HUES48 (cell line): Measurements from ENCODE around the gene PICK1.
"Not testable (repeated sequence)": the region's sequence is repeated elsewhere in the genome, so short reads cannot be mapped to it uniquely, and the experiment has no call there.

Source experiments
- H3K27ac ChIP-seq: one replicate; pipeline ENCODE4 v1.7.0; 2013; ENCODE audit warnings: low read depth, low read length, inconsistent platforms
- H3K27me3 ChIP-seq: 2 replicates; pipeline ENCODE4 v1.6.1; 2013; ENCODE audit warnings: mild to moderate bottlenecking, low read length; ENCODE audit not compliant: control insufficient read depth, insufficient read depth
- H3K36me3 ChIP-seq: 2 replicates; pipeline ENCODE4 v1.6.1; 2013; ENCODE audit warnings: low read length; ENCODE audit not compliant: control insufficient read depth, insufficient read depth
- H3K4me1 ChIP-seq: 2 replicates; pipeline ENCODE4 v1.6.1; 2013; ENCODE audit warnings: mild to moderate bottlenecking, low read length; ENCODE audit not compliant: control insufficient read depth, insufficient read depth
- H3K4me3 ChIP-seq: 2 replicates; pipeline ENCODE4 v1.5.1; 2013; ENCODE audit warnings: mild to moderate bottlenecking, low read depth, low read length
- H3K9ac ChIP-seq: 2 replicates; pipeline ENCODE4 v1.6.1; 2013; ENCODE audit warnings: mild to moderate bottlenecking, low read depth, low read length, moderate library complexity
- H3K9me3 ChIP-seq: 2 replicates; pipeline ENCODE4 v1.6.1; 2013; ENCODE audit warnings: low read length; ENCODE audit not compliant: control insufficient read depth, insufficient read depth

PICK1 gene

DNA sequence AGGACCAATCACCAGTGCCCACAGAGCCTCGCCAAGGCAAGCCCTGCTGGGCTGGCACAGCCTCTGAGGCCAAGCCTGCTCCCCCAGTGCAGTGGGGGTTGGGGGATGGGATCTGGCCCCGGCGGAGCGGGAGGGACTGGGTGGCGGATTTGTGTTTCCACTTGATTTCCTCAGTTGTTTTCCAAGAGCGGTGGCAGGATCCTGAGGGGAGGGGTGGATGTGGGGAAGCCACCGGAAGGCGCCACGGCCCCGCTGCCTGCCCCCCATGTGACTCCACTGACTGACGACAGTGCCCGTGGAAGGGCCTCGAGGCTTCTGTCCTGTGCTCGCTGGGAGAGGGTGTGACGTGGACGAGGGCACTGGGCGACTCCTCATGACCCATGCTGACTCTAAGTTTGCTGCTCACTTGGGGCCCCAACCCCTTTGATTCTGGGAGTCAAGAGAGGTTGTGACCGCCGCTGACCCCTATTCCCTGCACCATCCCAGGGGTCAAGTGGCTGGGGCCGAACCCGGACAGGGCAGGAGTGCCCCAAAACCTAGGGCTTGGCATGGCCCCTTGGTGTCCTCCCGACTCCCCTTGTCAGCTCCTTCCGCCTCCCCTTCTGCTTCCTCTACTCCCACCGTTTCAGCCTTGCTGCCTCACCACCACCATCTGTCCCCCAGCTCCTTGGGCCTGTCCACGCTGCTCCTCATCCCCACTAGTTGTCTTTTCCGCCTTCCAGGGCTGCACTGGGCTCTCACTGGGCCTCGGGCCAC is 23.5 kb upstream of the PICK1 start:
- peaks cover 22% of the 10 kb centered on the region for H3K4me1 ChIP-seq
- peak overlapping the region; percentile 83 for H3K27ac ChIP-seq
- no peaks in the 10 kb centered on the region for H3K27me3 ChIP-seq
- no peak overlapping the region for H3K4me3 ChIP-seq
- H3K9ac ChIP-seq, result 0 out of 2 replicates have a peak overlapping the region, but pooled peaks have one; percentile 25
- no peaks in the 10 kb centered on the region for H3K36me3 ChIP-seq
- H3K9me3 ChIP-seq, result no peaks in the 10 kb centered on the region

- Histone ChIP-seq H3K4me3 (no peak overlapping the region), H3K36me3 (no peaks in the 10 kb centered on the region), H3K4me1 (peaks cover 22% of the 10 kb centered on the region), H3K27ac (peak overlapping the region; percentile 83), H3K9ac (peak overlapping the region; percentile 33), H3K27me3 (no peaks in the 10 kb centered on the region), H3K9me3 (no peaks in the 10 kb centered on the region)
Measured at GRCh38 chr22:38034278-38034882, 22.8 kb upstream of the PICK1 start.

DNA sequence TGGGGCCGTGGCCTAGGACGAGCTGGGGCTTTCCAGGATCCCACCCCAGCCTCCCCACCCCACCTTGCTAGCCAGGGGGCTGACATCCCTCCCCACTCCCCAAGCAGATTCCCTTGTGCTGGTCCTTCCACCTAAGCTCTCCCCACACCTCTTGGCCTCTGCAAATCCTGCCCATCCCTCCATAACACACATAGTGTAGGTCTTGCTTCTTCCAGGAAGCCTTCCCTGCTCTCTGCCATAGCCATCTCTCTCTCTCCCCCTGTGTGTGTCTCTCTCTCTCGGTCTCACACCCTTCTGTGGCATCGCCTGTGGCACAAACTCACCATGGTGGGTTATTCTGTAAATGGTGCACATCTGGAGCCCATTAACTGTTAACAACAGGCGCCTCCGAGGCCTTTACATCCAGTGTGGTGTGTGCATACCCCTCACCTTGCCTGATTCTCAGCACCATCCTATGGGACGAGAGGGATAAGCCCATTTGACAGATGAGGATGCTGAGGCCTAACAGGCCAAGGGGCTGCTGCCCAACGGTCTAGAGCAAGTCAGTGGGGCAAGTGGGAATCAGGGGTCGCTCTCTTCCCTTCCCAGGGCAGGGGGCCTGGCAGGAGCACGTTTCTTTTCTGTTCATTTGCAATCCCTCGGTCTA is 22.2 kb upstream of the PICK1 start:
- Histone ChIP-seq H3K27ac (peak overlapping the region; percentile 83), H3K4me1 (peaks cover 22% of the 10 kb centered on the region), H3K4me3 (no peak overlapping the region), H3K36me3 (no peaks in the 10 kb centered on the region), H3K9ac (no peak overlapping the region), H3K27me3 (no peaks in the 10 kb centered on the region), H3K9me3 (no peaks in the 10 kb centered on the region)

DNA sequence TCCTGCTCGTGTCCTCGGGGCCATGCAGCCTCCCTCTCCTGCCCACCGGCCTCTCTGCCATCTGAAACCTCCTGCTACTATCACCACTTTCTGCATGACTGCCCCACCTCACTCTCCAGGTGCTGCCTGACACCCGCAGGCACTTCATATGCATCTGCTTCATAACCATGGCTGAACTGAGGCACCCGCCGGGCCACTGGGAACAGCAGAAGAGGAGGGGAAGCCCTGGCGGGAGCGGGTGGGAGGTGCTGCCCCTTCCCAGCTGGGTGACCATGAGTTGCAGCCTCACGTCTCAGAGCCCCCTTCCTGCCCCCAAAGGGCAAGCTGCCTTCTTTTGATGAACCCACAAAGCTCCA is 21.7 kb upstream of the PICK1 start:
- no peak overlapping the region for H3K9ac ChIP-seq
- no peaks in the 10 kb centered on the region for H3K36me3 ChIP-seq

DNA sequence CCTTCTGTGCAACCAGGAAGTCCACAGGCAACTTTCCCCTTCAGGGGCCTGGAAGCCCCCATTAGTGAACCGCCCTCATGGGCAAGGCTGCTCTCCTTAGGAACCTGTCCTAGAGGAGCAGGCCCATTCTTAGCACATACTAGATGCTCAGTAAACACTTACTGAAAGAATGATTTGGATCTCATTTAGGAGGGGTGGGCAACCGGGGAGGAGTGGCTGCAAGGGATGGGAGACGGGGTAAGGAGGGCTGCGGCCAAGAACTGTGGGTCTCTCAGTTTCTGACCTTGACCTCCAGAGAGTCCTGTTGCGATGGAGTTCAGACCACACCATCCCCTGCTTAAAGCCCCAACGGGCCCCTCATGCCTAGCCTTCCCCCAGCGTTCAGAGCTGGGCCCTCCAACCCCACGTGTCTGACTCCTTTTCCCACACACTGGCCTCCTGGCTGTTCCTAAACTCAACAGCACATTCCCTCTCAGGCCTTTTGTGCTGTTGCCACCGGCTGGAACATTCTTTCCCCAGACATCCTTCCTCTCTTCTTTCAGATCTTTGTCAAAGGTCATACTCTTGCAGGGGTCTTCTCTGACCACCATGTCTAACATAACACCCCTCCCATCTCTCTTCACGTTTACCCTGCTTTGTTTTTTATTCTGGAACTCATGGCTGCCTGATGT is 20.7 kb upstream of the PICK1 start:
- Histone ChIP-seq H3K4me3 (no peak overlapping the region), H3K27me3 (no peaks in the 10 kb centered on the region; the same call in 1 of the 2 replicates), H3K36me3 (no peaks in the 10 kb centered on the region), H3K27ac (no peak overlapping the region), H3K4me1 (peaks cover 15% of the 10 kb centered on the region), H3K9me3 (no peaks in the 10 kb centered on the region), H3K9ac (no peak overlapping the region)

More for the DNA sequence above, 21.7 kb upstream of the PICK1 start:
- H3K4me3 ChIP-seq, result no peak overlapping the region
- no peak overlapping the region for H3K27ac ChIP-seq
- no peaks in the 10 kb centered on the region for H3K27me3 ChIP-seq
- no peaks in the 10 kb centered on the region for H3K9me3 ChIP-seq
- peaks cover 20% of the 10 kb centered on the region for H3K4me1 ChIP-seq

DNA sequence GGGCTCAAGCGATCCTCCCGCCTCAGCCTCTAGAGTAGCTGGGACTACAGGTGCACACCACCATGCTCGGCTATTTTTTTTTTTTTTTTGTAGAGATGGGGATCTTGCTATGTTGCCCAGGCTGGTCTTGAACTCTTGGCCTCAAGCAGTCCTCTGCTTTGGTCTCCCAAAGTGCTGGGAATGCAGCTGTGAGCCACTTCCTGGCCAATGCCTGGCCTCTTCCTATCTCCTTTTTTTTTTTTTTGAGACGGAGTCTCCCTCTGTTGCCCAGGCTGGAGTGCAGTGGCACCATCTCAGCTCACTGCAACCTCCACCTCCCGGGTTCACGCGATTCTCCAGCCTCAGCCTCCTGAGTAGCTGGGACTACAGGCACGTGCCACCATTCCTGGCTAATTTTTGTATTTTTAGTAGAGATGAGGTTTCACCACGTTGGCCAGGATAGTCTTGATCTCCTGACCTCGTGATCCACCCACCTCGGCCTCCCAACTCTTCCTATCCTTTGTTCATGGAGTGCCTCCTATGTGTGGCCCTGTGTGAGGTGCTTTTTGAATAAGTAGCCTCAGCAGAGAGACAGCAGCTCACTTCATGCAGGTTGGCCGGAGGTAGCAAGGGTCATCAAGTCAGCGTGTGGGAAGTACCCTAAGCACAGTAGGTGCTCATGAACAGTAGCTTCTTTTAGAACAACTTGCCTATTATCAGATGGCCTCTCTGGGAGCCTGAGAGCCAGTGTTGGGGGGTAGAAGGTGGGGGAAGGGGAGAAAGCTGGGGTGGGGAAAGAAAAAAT is 19.6 kb upstream of the PICK1 start:
- not testable (repeated sequence) for H3K9me3 ChIP-seq, H3K27ac ChIP-seq, H3K27me3 ChIP-seq, H3K4me3 ChIP-seq, H3K36me3 ChIP-seq, H3K9ac ChIP-seq
- peaks cover 15% of the 10 kb centered on the region for H3K4me1 ChIP-seq

DNA sequence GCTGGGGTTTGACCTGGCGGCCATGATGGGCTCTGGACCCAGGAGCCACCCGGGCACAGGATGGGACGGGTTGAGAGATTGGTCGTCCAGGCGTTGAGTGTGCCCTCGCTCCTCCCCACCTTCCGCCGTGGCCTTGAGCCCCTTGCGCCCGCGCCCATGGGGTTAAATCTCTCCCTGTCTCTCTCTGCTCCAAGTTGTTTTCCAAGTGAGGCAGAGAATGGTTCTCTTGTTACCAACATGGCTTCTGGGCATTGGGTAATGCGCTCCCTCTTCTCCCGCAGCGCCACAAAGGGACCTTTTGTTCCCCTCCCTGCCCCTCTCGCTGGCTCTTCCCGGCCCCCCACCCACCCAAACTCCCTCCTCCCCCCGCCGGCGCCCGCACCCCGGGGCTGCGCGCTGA is 18.8 kb upstream of the PICK1 start:
- no peak overlapping the region for H3K27ac ChIP-seq
- no peak overlapping the region for H3K4me3 ChIP-seq
- H3K9ac ChIP-seq, result no peak overlapping the region
- H3K4me1 ChIP-seq, result peaks cover 15% of the 10 kb centered on the region
- H3K36me3 ChIP-seq, result no peaks in the 10 kb centered on the region
- H3K27me3 ChIP-seq, result no peaks in the 10 kb centered on the region; the same call in 1 of the 2 replicates
- no peaks in the 10 kb centered on the region for H3K9me3 ChIP-seq

GRCh38 chr22:38038890-38039812 is 18.1 kb upstream of the PICK1 start:
- Histone ChIP-seq H3K36me3 (no peaks in the 10 kb centered on the region), H3K9ac (no peak overlapping the region), H3K4me1 (peaks cover 9% of the 10 kb centered on the region), H3K27ac (no peak overlapping the region), H3K9me3 (no peaks in the 10 kb centered on the region), H3K27me3 (no peaks in the 10 kb centered on the region; the same call in 1 of the 2 replicates), H3K4me3 (no peak overlapping the region)

GRCh38 chr22:38040953-38041759 is 16.0 kb upstream of the PICK1 start:
- Histone ChIP-seq H3K4me1 (no peaks in the 10 kb centered on the region), H3K27me3 (no peaks in the 10 kb centered on the region; the same call in 1 of the 2 replicates), H3K9me3 (no peaks in the 10 kb centered on the region), H3K36me3 (no peaks in the 10 kb centered on the region), H3K9ac (no peak overlapping the region), H3K4me3 (no peak overlapping the region), H3K27ac (no peak overlapping the region)
